ENCODE data around the gene PHF2. TPM values are rescaled to one million over a fixed set of nuclear protein-coding genes. Genes with fewer than 3 reads are reported as not detected.

Gene PHF2
- polyA plus RNA-seq, 1 of the 3 experiments (the other 2 are of a cell fraction): 11.2 TPM

DNA sequence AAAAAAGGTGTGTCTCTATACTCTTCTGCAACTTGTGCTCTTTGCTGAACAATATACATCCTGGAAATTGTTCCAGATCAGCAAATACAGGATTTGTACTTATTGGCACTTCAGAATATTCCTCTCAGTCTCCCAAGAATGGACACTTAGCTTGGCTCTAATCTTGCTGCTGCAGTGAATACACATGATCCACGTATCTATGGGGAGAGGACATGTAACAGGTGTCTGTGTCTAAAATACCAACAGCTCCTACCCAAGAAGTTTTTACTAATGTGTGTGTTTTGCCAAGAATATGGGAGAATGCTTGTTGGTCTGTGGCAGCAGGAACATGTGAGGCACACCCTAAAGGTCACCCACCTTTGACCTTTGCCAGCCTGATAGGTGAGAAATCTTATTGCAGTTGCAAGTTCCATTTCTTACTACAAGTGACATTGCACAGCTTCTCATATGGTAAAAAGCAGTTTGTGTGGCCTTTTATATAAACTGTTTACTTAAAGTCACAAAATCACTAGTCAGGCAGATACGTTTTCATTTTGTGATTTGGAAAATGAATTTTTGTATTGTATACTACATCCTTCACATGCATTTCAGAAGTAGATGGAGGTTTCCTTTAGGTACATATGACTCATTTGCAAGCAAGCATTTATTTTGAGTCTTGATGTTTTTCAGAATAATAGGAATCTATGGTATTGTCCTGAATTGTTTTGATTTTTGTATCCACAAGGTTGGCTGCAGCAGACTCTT, 35.8 kb downstream of the PHF2 start:
- H2AFZ ChIP-seq (ENCODE audit: low read depth): no peak overlapping the region
- ChIA-PET POLR2A (no interaction called here), CTCF (interaction anchor here (1.0 kb wide), 1 partner anchor 8 kb away, joined by 4 read pairs; no protein-coding TSS in a partner anchor)
- H3K36me3 ChIP-seq (replicated peaks in 1 of 2; ENCODE audit: control insufficient read depth in 1 of 2, insufficient read depth in 2 of 2, low read length in 1 of 2): peaks cover 0 to 6% of the 10 kb centered on the region in 2 experiments
- no peaks in the 10 kb centered on the region for H3K9me2 ChIP-seq
- H3K27me3 ChIP-seq (ENCODE audit: insufficient read depth): no peaks in the 10 kb centered on the region
- peaks cover 46% of the 10 kb centered on the region; the same call in 1 of the 2 replicates for H3K79me2 ChIP-seq (ENCODE audit: insufficient read depth)
- H3K4me2 ChIP-seq: no peak overlapping the region
- H3F3A ChIP-seq (replicated peaks; ENCODE audit: insufficient read depth): no peaks in the 10 kb centered on the region
- no peaks in the 10 kb centered on the region; a peak in 1 of 4 replicates for H3K4me1 ChIP-seq (ENCODE audit: control insufficient read depth in 1 of 2, insufficient read depth in 2 of 2, low read depth in 1 of 2, low read length in 1 of 2)
- TF ChIP-seq TAF1 (IDR thresholded peaks at IDR 0.05; ENCODE audit: borderline replicate concordance, low read depth, low read length) (no peak), TEAD4 (IDR thresholded peaks at IDR 0.05; ENCODE audit: borderline replicate concordance, insufficient read depth) (no peak), CHD2 (IDR thresholded peaks at IDR 0.05; ENCODE audit: low read length, partially characterized antibody) (no peak), FOXJ3 (CRISPR knock-in tag; IDR thresholded peaks at IDR 0.05) (no peak), RFX5 (IDR thresholded peaks at IDR 0.05; ENCODE audit: low read length) (no peak), TCF12 (IDR thresholded peaks at IDR 0.05) (no peak)
- TF ChIP-seq, protein P1, sequence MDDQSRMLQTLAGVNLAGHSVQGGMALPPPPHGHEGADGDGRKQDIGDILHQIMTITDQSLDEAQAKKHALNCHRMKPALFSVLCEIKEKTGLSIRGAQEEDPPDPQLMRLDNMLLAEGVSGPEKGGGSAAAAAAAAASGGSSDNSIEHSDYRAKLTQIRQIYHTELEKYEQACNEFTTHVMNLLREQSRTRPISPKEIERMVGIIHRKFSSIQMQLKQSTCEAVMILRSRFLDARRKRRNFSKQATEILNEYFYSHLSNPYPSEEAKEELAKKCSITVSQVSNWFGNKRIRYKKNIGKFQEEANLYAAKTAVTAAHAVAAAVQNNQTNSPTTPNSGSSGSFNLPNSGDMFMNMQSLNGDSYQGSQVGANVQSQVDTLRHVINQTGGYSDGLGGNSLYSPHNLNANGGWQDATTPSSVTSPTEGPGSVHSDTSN (IDR thresholded peaks at IDR 0.05): no peak
- TF ChIP-seq, protein P2, sequence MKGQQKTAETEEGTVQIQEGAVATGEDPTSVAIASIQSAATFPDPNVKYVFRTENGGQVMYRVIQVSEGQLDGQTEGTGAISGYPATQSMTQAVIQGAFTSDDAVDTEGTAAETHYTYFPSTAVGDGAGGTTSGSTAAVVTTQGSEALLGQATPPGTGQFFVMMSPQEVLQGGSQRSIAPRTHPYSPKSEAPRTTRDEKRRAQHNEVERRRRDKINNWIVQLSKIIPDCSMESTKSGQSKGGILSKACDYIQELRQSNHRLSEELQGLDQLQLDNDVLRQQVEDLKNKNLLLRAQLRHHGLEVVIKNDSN (IDR thresholded peaks at IDR 0.05; ENCODE audit: borderline replicate concordance, low read depth): no peak
- TF ChIP-seq, protein P3, sequence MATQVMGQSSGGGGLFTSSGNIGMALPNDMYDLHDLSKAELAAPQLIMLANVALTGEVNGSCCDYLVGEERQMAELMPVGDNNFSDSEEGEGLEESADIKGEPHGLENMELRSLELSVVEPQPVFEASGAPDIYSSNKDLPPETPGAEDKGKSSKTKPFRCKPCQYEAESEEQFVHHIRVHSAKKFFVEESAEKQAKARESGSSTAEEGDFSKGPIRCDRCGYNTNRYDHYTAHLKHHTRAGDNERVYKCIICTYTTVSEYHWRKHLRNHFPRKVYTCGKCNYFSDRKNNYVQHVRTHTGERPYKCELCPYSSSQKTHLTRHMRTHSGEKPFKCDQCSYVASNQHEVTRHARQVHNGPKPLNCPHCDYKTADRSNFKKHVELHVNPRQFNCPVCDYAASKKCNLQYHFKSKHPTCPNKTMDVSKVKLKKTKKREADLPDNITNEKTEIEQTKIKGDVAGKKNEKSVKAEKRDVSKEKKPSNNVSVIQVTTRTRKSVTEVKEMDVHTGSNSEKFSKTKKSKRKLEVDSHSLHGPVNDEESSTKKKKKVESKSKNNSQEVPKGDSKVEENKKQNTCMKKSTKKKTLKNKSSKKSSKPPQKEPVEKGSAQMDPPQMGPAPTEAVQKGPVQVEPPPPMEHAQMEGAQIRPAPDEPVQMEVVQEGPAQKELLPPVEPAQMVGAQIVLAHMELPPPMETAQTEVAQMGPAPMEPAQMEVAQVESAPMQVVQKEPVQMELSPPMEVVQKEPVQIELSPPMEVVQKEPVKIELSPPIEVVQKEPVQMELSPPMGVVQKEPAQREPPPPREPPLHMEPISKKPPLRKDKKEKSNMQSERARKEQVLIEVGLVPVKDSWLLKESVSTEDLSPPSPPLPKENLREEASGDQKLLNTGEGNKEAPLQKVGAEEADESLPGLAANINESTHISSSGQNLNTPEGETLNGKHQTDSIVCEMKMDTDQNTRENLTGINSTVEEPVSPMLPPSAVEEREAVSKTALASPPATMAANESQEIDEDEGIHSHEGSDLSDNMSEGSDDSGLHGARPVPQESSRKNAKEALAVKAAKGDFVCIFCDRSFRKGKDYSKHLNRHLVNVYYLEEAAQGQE (IDR thresholded peaks at IDR 0.05; ENCODE audit: low read depth, low read length): no peak
- TF ChIP-seq, protein P4, sequence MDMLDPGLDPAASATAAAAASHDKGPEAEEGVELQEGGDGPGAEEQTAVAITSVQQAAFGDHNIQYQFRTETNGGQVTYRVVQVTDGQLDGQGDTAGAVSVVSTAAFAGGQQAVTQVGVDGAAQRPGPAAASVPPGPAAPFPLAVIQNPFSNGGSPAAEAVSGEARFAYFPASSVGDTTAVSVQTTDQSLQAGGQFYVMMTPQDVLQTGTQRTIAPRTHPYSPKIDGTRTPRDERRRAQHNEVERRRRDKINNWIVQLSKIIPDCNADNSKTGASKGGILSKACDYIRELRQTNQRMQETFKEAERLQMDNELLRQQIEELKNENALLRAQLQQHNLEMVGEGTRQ (IDR thresholded peaks at IDR 0.05; ENCODE audit: borderline replicate concordance, low read depth, low read length): no peak
- H3K9ac ChIP-seq: no peak overlapping the region
- DNase-seq: no peak
- no peak overlapping the region for H3K4me3 ChIP-seq (ENCODE audit: low read depth in 2 of 2, low read length in 1 of 2)
- 89% methylated on average over 2 of the region's 2 CpGs for WGBS (ENCODE audit: low lambda C conversion rate)
- no peaks in the 10 kb centered on the region for H3K9me3 ChIP-seq
- no peak overlapping the region for H3K27ac ChIP-seq (ENCODE audit: low read depth in 2 of 2, low read length in 1 of 2)
- peaks cover 9% of the 10 kb centered on the region; the same call in 1 of the 2 replicates for H4K20me1 ChIP-seq (ENCODE audit: insufficient read depth)

Measured in SK-N-SH (cell line).